Activated T-helper 1 cell treated with anti-CD3 and anti-CD28 coated beads, Interleukin-12 subunit alpha, Interleukin-12 subunit beta, Interleukin-2, Interleukin-4 antibody, amounts not matched to agents 30 ng/mL and 10 ng/mL and 1 ng/mL, durations not matched to agents 14 hours and 24 hours and 36 hours (primary cell): Measurements from ENCODE around the gene POC1B. TPM values are rescaled to one million over a fixed set of nuclear protein-coding genes. Genes with fewer than 3 reads are reported as not detected.
A peak's percentile ranks its signal among the peaks of the same experiment; 100 is the strongest.

Source experiments
- DNase-seq: peaks from one replicate; pipeline ENCODE4 v3.0.0; 2021; ENCODE audit warnings: low spot score
- H3K27ac Mint-ChIP-seq: one replicate; pipeline ENCODE4 v1.8.0; 2021; ENCODE audit warnings: mild to moderate bottlenecking, mixed read lengths
- H3K27me3 Mint-ChIP-seq: one replicate; pipeline ENCODE4 v1.8.0; 2022; ENCODE audit warnings: mild to moderate bottlenecking, moderate library complexity, mixed read lengths; ENCODE audit not compliant: insufficient read depth
- H3K36me3 Mint-ChIP-seq: one replicate; pipeline ENCODE4 v1.8.0; 2021; ENCODE audit warnings: low read depth, mixed read lengths
- H3K4me1 Mint-ChIP-seq: one replicate; pipeline ENCODE4 v1.8.0; 2021; ENCODE audit warnings: low read depth, mixed read lengths
- H3K4me3 Mint-ChIP-seq: one replicate; pipeline ENCODE4 v1.8.0; 2021; ENCODE audit warnings: mild to moderate bottlenecking, moderate library complexity, mixed read lengths
- H3K9me3 Mint-ChIP-seq: one replicate; pipeline ENCODE4 v1.8.0; 2021; ENCODE audit warnings: mixed read lengths
- intact Hi-C: fragments of 100-400 bp; cut with micrococcal nuclease; formaldehyde crosslinking; loops from one replicate; pipeline ENCODE4 v1.15.1; 2024
- total RNA-seq: library from RNA; stranded (reverse); gene quantifications from 2 replicates; pipeline ENCODE4 v1.2.3, GENCODE V29; 2022

The POC1B gene
- total RNA-seq, 1 donor from 2014 or later = 22.0 TPM

- intact Hi-C loops = no loop called here
- Mint-ChIP-seq H3K36me3 (peaks cover 15% of the 10 kb centered on the region), H3K4me3 (no peak overlapping the region), H3K9me3 (no peaks in the 10 kb centered on the region), H3K4me1 (no peaks in the 10 kb centered on the region), H3K27ac (no peak overlapping the region), H3K27me3 (no peaks in the 10 kb centered on the region)
- no peak for DNase-seq
Measured at GRCh38 chr12:89416049-89416792, 109.6 kb downstream of the POC1B start.

- intact Hi-C loops = no loop called here
- Mint-ChIP-seq H3K27ac (no peak overlapping the region), H3K4me3 (no peak overlapping the region), H3K27me3 (no peaks in the 10 kb centered on the region), H3K4me1 (no peaks in the 10 kb centered on the region), H3K36me3 (peaks cover 11% of the 10 kb centered on the region), H3K9me3 (no peaks in the 10 kb centered on the region)
- DNase-seq = no peak
Measured at GRCh38 chr12:89414851-89415250, 111.0 kb downstream of the POC1B start.

GRCh38 chr12:89414322-89414721 lies 111.5 kb downstream of the POC1B start:
- no peak for DNase-seq
- intact Hi-C loops = no loop called here
- Mint-ChIP-seq H3K9me3 (no peaks in the 10 kb centered on the region), H3K27ac (no peak overlapping the region), H3K4me1 (no peaks in the 10 kb centered on the region), H3K36me3 (peaks cover 11% of the 10 kb centered on the region), H3K27me3 (no peaks in the 10 kb centered on the region), H3K4me3 (no peak overlapping the region)

- H3K27ac Mint-ChIP-seq = no peak overlapping the region
- no peaks in the 10 kb centered on the region for H3K4me1 Mint-ChIP-seq
- no peaks in the 10 kb centered on the region for H3K9me3 Mint-ChIP-seq
- H3K27me3 Mint-ChIP-seq = no peaks in the 10 kb centered on the region
- intact Hi-C loops = no loop called here
- H3K36me3 Mint-ChIP-seq = peaks cover 6% of the 10 kb centered on the region
- no peak for DNase-seq
- H3K4me3 Mint-ChIP-seq = no peak overlapping the region
Measured at GRCh38 chr12:89413234-89413633, 112.6 kb downstream of the POC1B start.

GRCh38 chr12:89412665-89413064 lies 113.2 kb downstream of the POC1B start:
- no peak for DNase-seq
- H3K4me3 Mint-ChIP-seq = no peak overlapping the region
- peaks cover 7% of the 10 kb centered on the region for H3K36me3 Mint-ChIP-seq
- no peaks in the 10 kb centered on the region for H3K27me3 Mint-ChIP-seq
- no peak overlapping the region for H3K27ac Mint-ChIP-seq
- H3K9me3 Mint-ChIP-seq = no peaks in the 10 kb centered on the region
- no peaks in the 10 kb centered on the region for H3K4me1 Mint-ChIP-seq
- intact Hi-C loops = no loop called here

- Mint-ChIP-seq H3K27me3 (no peaks in the 10 kb centered on the region), H3K27ac (no peak overlapping the region), H3K4me3 (no peak overlapping the region), H3K4me1 (no peaks in the 10 kb centered on the region), H3K36me3 (peaks cover 7% of the 10 kb centered on the region), H3K9me3 (no peaks in the 10 kb centered on the region)
- no peak for DNase-seq
- intact Hi-C loops = no loop called here
Measured at GRCh38 chr12:89411846-89412245, 114.0 kb downstream of the POC1B start.

GRCh38 chr12:89411234-89411633 lies 114.6 kb downstream of the POC1B start:
- no peak overlapping the region for H3K4me3 Mint-ChIP-seq
- H3K27me3 Mint-ChIP-seq = no peaks in the 10 kb centered on the region
- peaks cover 4% of the 10 kb centered on the region for H3K36me3 Mint-ChIP-seq
- H3K4me1 Mint-ChIP-seq = no peaks in the 10 kb centered on the region
- DNase-seq = no peak
- intact Hi-C loops = no loop called here
- no peaks in the 10 kb centered on the region for H3K9me3 Mint-ChIP-seq
- no peak overlapping the region for H3K27ac Mint-ChIP-seq

GRCh38 chr12:89405626-89406345 lies 120.1 kb downstream of the POC1B start:
- Mint-ChIP-seq H3K9me3 (no peaks in the 10 kb centered on the region), H3K4me3 (no peak overlapping the region), H3K27ac (no peak overlapping the region), H3K36me3 (peaks cover 8% of the 10 kb centered on the region), H3K4me1 (peaks cover 6% of the 10 kb centered on the region), H3K27me3 (no peaks in the 10 kb centered on the region)
- intact Hi-C loops = no loop called here
- DNase-seq = no peak

GRCh38 chr12:89401433-89402058 lies 124.3 kb downstream of the POC1B start:
- Mint-ChIP-seq H3K27me3 (no peaks in the 10 kb centered on the region), H3K36me3 (peaks cover 8% of the 10 kb centered on the region), H3K4me3 (no peak overlapping the region), H3K27ac (no peak overlapping the region), H3K4me1 (peaks cover 28% of the 10 kb centered on the region), H3K9me3 (no peaks in the 10 kb centered on the region)
- intact Hi-C loops = no loop called here
- no peak for DNase-seq

GRCh38 chr12:89400415-89400814 lies 125.4 kb downstream of the POC1B start:
- no peak for DNase-seq
- no peaks in the 10 kb centered on the region for H3K9me3 Mint-ChIP-seq
- no peak overlapping the region for H3K4me3 Mint-ChIP-seq
- peak overlapping the region; percentile 15 for H3K27ac Mint-ChIP-seq
- no peaks in the 10 kb centered on the region for H3K27me3 Mint-ChIP-seq
- peaks cover 28% of the 10 kb centered on the region for H3K4me1 Mint-ChIP-seq
- H3K36me3 Mint-ChIP-seq = peaks cover 8% of the 10 kb centered on the region
- intact Hi-C loops = no loop called here

GRCh38 chr12:89395712-89396111 lies 130.1 kb downstream of the POC1B start:
- no peak for DNase-seq
- Mint-ChIP-seq H3K27me3 (no peaks in the 10 kb centered on the region), H3K36me3 (peaks cover 8% of the 10 kb centered on the region), H3K27ac (no peak overlapping the region), H3K4me1 (peaks cover 39% of the 10 kb centered on the region), H3K4me3 (no peak overlapping the region), H3K9me3 (no peaks in the 10 kb centered on the region)
- intact Hi-C loops = no loop called here

GRCh38 chr12:89393551-89394121 lies 132.2 kb downstream of the POC1B start:
- H3K27ac Mint-ChIP-seq = no peak overlapping the region
- no peak for DNase-seq
- H3K4me1 Mint-ChIP-seq = peaks cover 46% of the 10 kb centered on the region
- H3K4me3 Mint-ChIP-seq = no peak overlapping the region
- intact Hi-C loops = loop anchor here (1.0 to 5.0 kb wide), 4 partner anchors 32 to 151 kb away; partner anchors contain the start of gene POC1B
- peaks cover 8% of the 10 kb centered on the region for H3K36me3 Mint-ChIP-seq
- no peaks in the 10 kb centered on the region for H3K9me3 Mint-ChIP-seq
- H3K27me3 Mint-ChIP-seq = no peaks in the 10 kb centered on the region

- Mint-ChIP-seq H3K4me1 (peaks cover 35% of the 10 kb centered on the region), H3K36me3 (peaks cover 6% of the 10 kb centered on the region), H3K27me3 (no peaks in the 10 kb centered on the region), H3K9me3 (no peaks in the 10 kb centered on the region), H3K27ac (no peak overlapping the region), H3K4me3 (no peak overlapping the region)
- no peak for DNase-seq
- intact Hi-C loops = loop anchor here (5.0 kb wide), 3 partner anchors 35 to 150 kb away; partner anchors contain the start of gene POC1B
Measured at GRCh38 chr12:89392391-89392790, 133.5 kb downstream of the POC1B start.
